GM12878 (cell line): ENCODE measurements around the gene TBRG1. TPM values are rescaled to one million over a fixed set of nuclear protein-coding genes. Genes with fewer than 3 reads are reported as not detected.

Experiments used
- BCL3 ChIP-seq: IDR thresholded peaks from 2 replicates; pipeline ENCODE4 v1.6.1; 2011; ENCODE audit warnings: borderline replicate concordance, low read depth, mild to moderate bottlenecking, moderate library complexity, low read length; ENCODE audit not compliant: insufficient read depth, poor library complexity, severe bottlenecking
- BHLHE40 ChIP-seq, 2 experiments: fragments of 450-650 bp in 1 of 2; IDR thresholded peaks; 2 replicates each; pipeline ENCODE4 v1.6.1; 2011 to 2017; ENCODE audit warnings: low read depth in 2 of 2, borderline replicate concordance in 1 of 2, improper control_type of control experiment in 1 of 2, low read length in 1 of 2, mild to moderate bottlenecking in 1 of 2
- CBFB ChIP-seq: IDR thresholded peaks from 2 replicates; pipeline ENCODE4 v1.6.1; 2016; ENCODE audit warnings: antibody characterized with exemption, low read depth
- E2F4 ChIP-seq: IDR thresholded peaks from 2 replicates; pipeline ENCODE4 v1.6.1; 2012; ENCODE audit warnings: low read depth, low read length, improper control_type of control experiment
- EZH2 ChIP-seq: IDR thresholded peaks from 2 replicates; pipeline ENCODE4 v1.6.1; 2012; ENCODE audit warnings: low read depth, mild to moderate bottlenecking, control low read depth, inconsistent platforms, low read length, borderline replicate concordance; ENCODE audit not compliant: control insufficient read depth
- MXI1 ChIP-seq: fragments of 150-350 bp; IDR thresholded peaks from 2 replicates; pipeline ENCODE4 v1.6.1; 2011; ENCODE audit warnings: low read depth, mild to moderate bottlenecking, inconsistent platforms, low read length, improper control_type of control experiment
- POU2F2 ChIP-seq: IDR thresholded peaks from 3 replicates; pipeline ENCODE4 v1.6.1; 2011; ENCODE audit warnings: low read depth, mild to moderate bottlenecking, low read length, borderline replicate concordance
- RAD51 ChIP-seq: fragments of 450-650 bp; IDR thresholded peaks from 2 replicates; pipeline ENCODE4 v1.6.1; 2016; ENCODE audit warnings: moderate library complexity, mild to moderate bottlenecking, inconsistent platforms
- RFX5 ChIP-seq: IDR thresholded peaks from 2 replicates; pipeline ENCODE4 v1.6.1; 2011; ENCODE audit warnings: low read depth, low read length, improper control_type of control experiment
- SIN3A ChIP-seq: IDR thresholded peaks from 2 replicates; pipeline ENCODE4 v1.6.1; 2012; ENCODE audit warnings: low read depth, low read length, improper control_type of control experiment
- SREBF1 ChIP-seq: IDR thresholded peaks from 2 replicates; pipeline ENCODE4 v1.6.1; 2012; ENCODE audit warnings: mild to moderate bottlenecking, low read length
- ZBTB4 ChIP-seq: fragments of 450-650 bp; formaldehyde crosslinking; IDR thresholded peaks from 2 replicates; pipeline ENCODE4 v1.4.0; 2022; ENCODE audit warnings: mild to moderate bottlenecking, moderate library complexity
- ZNF24 ChIP-seq: fragments of 450-650 bp; IDR thresholded peaks from 2 replicates; pipeline ENCODE4 v1.6.1; 2017; ENCODE audit warnings: antibody characterized with exemption, mild to moderate bottlenecking
- polyA plus RNA-seq, 11 experiments: library from polyadenylated mRNA; depleted of rRNA in 4 of 11; unstranded in 6 of 11; stranded (reverse) in 5 of 11; fragments of >200 nt; fragmentation: Nextera tagmentation in 4 of 11; fragmentation: Illumina TruSeq in 1 of 11; extraction: Ambion mirVana in 4 of 11; extraction: Trizol in 1 of 11; gene quantifications; 1 replicate in 1 of 11; 2 replicates in 10 of 11; pipeline versions ENCODE4 v1.2.1 to v1.2.3, GENCODE V29; 2011 to 2016; ENCODE audit warnings: inconsistent platforms in 2 of 11, missing spikeins in 2 of 11, low read depth in 1 of 11
- total RNA-seq, 4 experiments: library from RNA; depleted of rRNA in 3 of 4; stranded (reverse); fragments of >200 nt in 3 of 4; fragmentation: Illumina TruSeq in 1 of 4; extraction: Trizol in 1 of 4; gene quantifications; 2 replicates each; pipeline versions ENCODE4 v1.2.1 to v1.2.3, GENCODE V29; 2013 to 2021
- TF ChIP-seq, protein P1 (sequence below): IDR thresholded peaks from 2 replicates; pipeline ENCODE4 v1.6.1; 2012; ENCODE audit warnings: low read length, inconsistent platforms

The TBRG1 gene
- total and polyA plus RNA-seq, 10 of the 15 experiments (the other 5 are each of a cell fraction or from before 2014, with no cell fraction given) = 12.3 to 46.6 (median 26.2) TPM

- TF ChIP-seq BCL3 = no peak
- peak; percentile 65 for TF ChIP-seq POU2F2
- TF ChIP-seq, protein P1, sequence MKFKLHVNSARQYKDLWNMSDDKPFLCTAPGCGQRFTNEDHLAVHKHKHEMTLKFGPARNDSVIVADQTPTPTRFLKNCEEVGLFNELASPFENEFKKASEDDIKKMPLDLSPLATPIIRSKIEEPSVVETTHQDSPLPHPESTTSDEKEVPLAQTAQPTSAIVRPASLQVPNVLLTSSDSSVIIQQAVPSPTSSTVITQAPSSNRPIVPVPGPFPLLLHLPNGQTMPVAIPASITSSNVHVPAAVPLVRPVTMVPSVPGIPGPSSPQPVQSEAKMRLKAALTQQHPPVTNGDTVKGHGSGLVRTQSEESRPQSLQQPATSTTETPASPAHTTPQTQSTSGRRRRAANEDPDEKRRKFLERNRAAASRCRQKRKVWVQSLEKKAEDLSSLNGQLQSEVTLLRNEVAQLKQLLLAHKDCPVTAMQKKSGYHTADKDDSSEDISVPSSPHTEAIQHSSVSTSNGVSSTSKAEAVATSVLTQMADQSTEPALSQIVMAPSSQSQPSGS = no peak
- no peak for TF ChIP-seq EZH2
- TF ChIP-seq RAD51 = no peak
- no peak for TF ChIP-seq SREBF1
- TF ChIP-seq SIN3A = no peak
- no peak for TF ChIP-seq ZBTB4
- TF ChIP-seq BHLHE40 (IDR thresholded peaks at IDR 0.05; ENCODE audit: borderline replicate concordance in 1 of 2, low read depth in 2 of 2, low read length in 1 of 2) = peak in 1 of 2 experiments; percentile 3; a peak in 1 of 4 replicates
- TF ChIP-seq E2F4 = no peak
- TF ChIP-seq RFX5 = no peak
- TF ChIP-seq MXI1 = peak; percentile 66; the same call in 1 of the 2 replicates
- peak; percentile 88 for TF ChIP-seq CBFB
- no peak for TF ChIP-seq ZNF24
Observed at GRCh38 chr11:124622531-124623451, at the start of gene TBRG1 (continued).
